Gastroesophageal sphincter (tissue), 3 donors: ENCODE data around the gene RIMBP2.

Experiments
- CTCF ChIP-seq, 4 experiments: fragments of 200-600 bp in 2 of 4; fragments of 450-650 bp in 2 of 4; sonication (generic) in 1 of 4; IDR thresholded peaks; one replicate each; pipeline ENCODE4 v1.5.1; 2017 to 2019; ENCODE audit warnings: antibody characterized with exemption in 4 of 4, mild to moderate bottlenecking in 2 of 4, moderate library complexity in 2 of 4
- POLR2AphosphoS5 ChIP-seq: sonication (generic); formaldehyde crosslinking; IDR thresholded peaks from one replicate; pipeline ENCODE4 v1.6.1; 2017; ENCODE audit warnings: antibody characterized with exemption

- no peak for TF ChIP-seq CTCF (IDR thresholded peaks at IDR 0.05)
- TF ChIP-seq POLR2AphosphoS5: no peak
These were observed 195.3 kb downstream of the RIMBP2 start for GRCh38 chr12:130520784-130521183.
